Measurements from ENCODE around the gene LRRC59.

GRCh38 chr17:50440838-50441829, 43.8 kb upstream of the LRRC59 start:
- TF ChIP-seq EGR1 (IDR thresholded peaks at IDR 0.05; ENCODE audit: low read depth in 2 of 2) (no peak), TAF1 (conservative IDR thresholded peaks at IDR 0.05) (no peak), YY1 (IDR thresholded peaks at IDR 0.05) (no peak), RXRA (IDR thresholded peaks at IDR 0.05) (no peak), RAD21 (IDR thresholded peaks at IDR 0.05) (no peak), HNF4A (conservative IDR thresholded peaks at IDR 0.05) (no peak), FOXA1 (IDR thresholded peaks at IDR 0.05) (no peak)
- TF ChIP-seq, protein P1, sequence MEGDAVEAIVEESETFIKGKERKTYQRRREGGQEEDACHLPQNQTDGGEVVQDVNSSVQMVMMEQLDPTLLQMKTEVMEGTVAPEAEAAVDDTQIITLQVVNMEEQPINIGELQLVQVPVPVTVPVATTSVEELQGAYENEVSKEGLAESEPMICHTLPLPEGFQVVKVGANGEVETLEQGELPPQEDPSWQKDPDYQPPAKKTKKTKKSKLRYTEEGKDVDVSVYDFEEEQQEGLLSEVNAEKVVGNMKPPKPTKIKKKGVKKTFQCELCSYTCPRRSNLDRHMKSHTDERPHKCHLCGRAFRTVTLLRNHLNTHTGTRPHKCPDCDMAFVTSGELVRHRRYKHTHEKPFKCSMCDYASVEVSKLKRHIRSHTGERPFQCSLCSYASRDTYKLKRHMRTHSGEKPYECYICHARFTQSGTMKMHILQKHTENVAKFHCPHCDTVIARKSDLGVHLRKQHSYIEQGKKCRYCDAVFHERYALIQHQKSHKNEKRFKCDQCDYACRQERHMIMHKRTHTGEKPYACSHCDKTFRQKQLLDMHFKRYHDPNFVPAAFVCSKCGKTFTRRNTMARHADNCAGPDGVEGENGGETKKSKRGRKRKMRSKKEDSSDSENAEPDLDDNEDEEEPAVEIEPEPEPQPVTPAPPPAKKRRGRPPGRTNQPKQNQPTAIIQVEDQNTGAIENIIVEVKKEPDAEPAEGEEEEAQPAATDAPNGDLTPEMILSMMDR (IDR thresholded peaks at IDR 0.05; ENCODE audit: low read depth, low read length, missing input control), result no peak
- TF ChIP-seq, protein P2, sequence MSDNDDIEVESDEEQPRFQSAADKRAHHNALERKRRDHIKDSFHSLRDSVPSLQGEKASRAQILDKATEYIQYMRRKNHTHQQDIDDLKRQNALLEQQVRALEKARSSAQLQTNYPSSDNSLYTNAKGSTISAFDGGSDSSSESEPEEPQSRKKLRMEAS (IDR thresholded peaks at IDR 0.05), result no peak
- TF ChIP-seq, protein P3, sequence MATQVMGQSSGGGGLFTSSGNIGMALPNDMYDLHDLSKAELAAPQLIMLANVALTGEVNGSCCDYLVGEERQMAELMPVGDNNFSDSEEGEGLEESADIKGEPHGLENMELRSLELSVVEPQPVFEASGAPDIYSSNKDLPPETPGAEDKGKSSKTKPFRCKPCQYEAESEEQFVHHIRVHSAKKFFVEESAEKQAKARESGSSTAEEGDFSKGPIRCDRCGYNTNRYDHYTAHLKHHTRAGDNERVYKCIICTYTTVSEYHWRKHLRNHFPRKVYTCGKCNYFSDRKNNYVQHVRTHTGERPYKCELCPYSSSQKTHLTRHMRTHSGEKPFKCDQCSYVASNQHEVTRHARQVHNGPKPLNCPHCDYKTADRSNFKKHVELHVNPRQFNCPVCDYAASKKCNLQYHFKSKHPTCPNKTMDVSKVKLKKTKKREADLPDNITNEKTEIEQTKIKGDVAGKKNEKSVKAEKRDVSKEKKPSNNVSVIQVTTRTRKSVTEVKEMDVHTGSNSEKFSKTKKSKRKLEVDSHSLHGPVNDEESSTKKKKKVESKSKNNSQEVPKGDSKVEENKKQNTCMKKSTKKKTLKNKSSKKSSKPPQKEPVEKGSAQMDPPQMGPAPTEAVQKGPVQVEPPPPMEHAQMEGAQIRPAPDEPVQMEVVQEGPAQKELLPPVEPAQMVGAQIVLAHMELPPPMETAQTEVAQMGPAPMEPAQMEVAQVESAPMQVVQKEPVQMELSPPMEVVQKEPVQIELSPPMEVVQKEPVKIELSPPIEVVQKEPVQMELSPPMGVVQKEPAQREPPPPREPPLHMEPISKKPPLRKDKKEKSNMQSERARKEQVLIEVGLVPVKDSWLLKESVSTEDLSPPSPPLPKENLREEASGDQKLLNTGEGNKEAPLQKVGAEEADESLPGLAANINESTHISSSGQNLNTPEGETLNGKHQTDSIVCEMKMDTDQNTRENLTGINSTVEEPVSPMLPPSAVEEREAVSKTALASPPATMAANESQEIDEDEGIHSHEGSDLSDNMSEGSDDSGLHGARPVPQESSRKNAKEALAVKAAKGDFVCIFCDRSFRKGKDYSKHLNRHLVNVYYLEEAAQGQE (IDR thresholded peaks at IDR 0.05), result no peak

All from liver (tissue), 3 donors.